K562 (cell line): ENCODE data around the gene STT3B. TPM values are rescaled to one million over a fixed set of nuclear protein-coding genes. Genes with fewer than 3 reads are reported as not detected.

ENCODE experiments used
- ATAC-seq: fragments of 200-7000 bp; cut with Tn5 transposase; 3 replicates; pipeline ENCODE4 v1.9.1; 2020; ENCODE audit warnings: moderate library complexity
- BruUV-seq: library from RNA; stranded (reverse); fragments of 400-500 nt; replicated peaks from 2 replicates; lab custom pipeline; 2021; lab: Mats Ljungman, UMichigan
- CTCF ChIA-PET: fragments of 300-600 bp; formaldehyde crosslinking; extraction: SDS; loops from one replicate; lab custom pipeline; 2021; ENCODE audit warnings: low intra/inter-chr PET ratio; lab: Yijun Ruan, JAX
- POLR2A ChIA-PET: fragments of 300-600, 350-650 bp; sonication (Branson Sonifier 250); formaldehyde crosslinking; extraction: SDS; loops from one replicate; lab custom pipeline; 2021; ENCODE audit warnings: antibody characterized with exemption, inconsistent platforms; lab: Yijun Ruan, JAX
- DNase-seq, 4 experiments: peaks; one replicate each; pipeline versions ENCODE4 v3.0.0 to v3.0.0-alpha.2; 2011 to 2018; ENCODE audit warnings: low spot score in 3 of 4, mixed read lengths in 3 of 4; ENCODE audit errors: extremely low read depth in 1 of 4
- FAIRE-seq: peaks from 2 replicates; lab custom pipeline; 2011; peaks lifted over from hg19 to GRCh38; lab: Jason Lieb, UNC
- H2AFZ ChIP-seq: 2 replicates; pipeline ENCODE4 v1.6.0; 2011; ENCODE audit warnings: low read depth, low read length, control low read depth, inconsistent platforms
- H3K27ac ChIP-seq: fragments of 200-600 bp; 3 replicates; pipeline ENCODE4 v1.8.0; 2011; ENCODE audit warnings: low read depth, mild to moderate bottlenecking, control low read depth, inconsistent platforms, low read length, moderate library complexity, mixed read lengths; ENCODE audit errors: extremely low read depth
- H3K27me3 ChIP-seq, 2 experiments: fragments of 300-600 bp in 1 of 2; 2 replicates in 1 of 2; 3 replicates in 1 of 2; pipeline versions ENCODE4 v1.6.0 to v1.8.0; 2011; ENCODE audit warnings: inconsistent platforms in 2 of 2, low read length in 2 of 2, mild to moderate bottlenecking in 1 of 2, mixed read lengths in 1 of 2, moderate library complexity in 1 of 2; ENCODE audit not compliant: control insufficient read depth in 2 of 2, insufficient read depth in 2 of 2
- H3K36me3 ChIP-seq: fragments of 300-600 bp; 3 replicates; pipeline ENCODE4 v1.8.0; 2011; ENCODE audit warnings: mild to moderate bottlenecking, low read length, inconsistent platforms; ENCODE audit not compliant: control insufficient read depth, insufficient read depth
- H3K4me1 ChIP-seq, 2 experiments: fragments of 200-600 bp in 1 of 2; replicated peaks in 1 of 2; 2 replicates in 1 of 2; 3 replicates in 1 of 2; pipeline versions ENCODE4 v1.5.1 to v1.8.0; 2011; ENCODE audit warnings: inconsistent platforms in 2 of 2, low read length in 2 of 2, mild to moderate bottlenecking in 1 of 2, mixed read lengths in 1 of 2, moderate library complexity in 1 of 2; ENCODE audit not compliant: control insufficient read depth in 2 of 2, insufficient read depth in 2 of 2
- H3K4me2 ChIP-seq: 2 replicates; pipeline ENCODE4 v1.6.1; 2011; ENCODE audit warnings: low read length, control low read depth, inconsistent platforms, mixed read lengths; ENCODE audit not compliant: insufficient read depth
- H3K4me3 ChIP-seq: fragments of 200-600 bp; sonication (generic), shearing (Covaris generic); 2 replicates; pipeline ENCODE4 v1.5.1; 2016; ENCODE audit warnings: control low read depth, inconsistent platforms
- H3K79me2 ChIP-seq: fragments of 200-600 bp; 3 replicates; pipeline ENCODE4 v1.8.0; 2011; ENCODE audit warnings: low read length, inconsistent platforms; ENCODE audit not compliant: control insufficient read depth, insufficient read depth
- H3K9ac ChIP-seq, 2 experiments: 2 replicates each; pipeline versions ENCODE4 v1.6.0 to v1.6.1; 2011; ENCODE audit warnings: low read depth in 2 of 2, low read length in 2 of 2, control low read depth in 1 of 2, inconsistent platforms in 1 of 2, mild to moderate bottlenecking in 1 of 2, mixed read lengths in 1 of 2; ENCODE audit not compliant: insufficient read depth in 1 of 2
- H3K9me1 ChIP-seq: one replicate; pipeline ENCODE4 v1.6.0; 2011; ENCODE audit warnings: inconsistent platforms, mild to moderate bottlenecking, low read length, moderate library complexity; ENCODE audit not compliant: control insufficient read depth, insufficient read depth
- H3K9me3 ChIP-seq: replicated peaks from 2 replicates; pipeline ENCODE4 v1.5.1; 2011; ENCODE audit warnings: low read depth, low read length, inconsistent platforms; ENCODE audit not compliant: control insufficient read depth, insufficient read depth
- H4K20me1 ChIP-seq: replicated peaks from 2 replicates; pipeline ENCODE4 v1.6.1; 2011; ENCODE audit warnings: low read length, inconsistent platforms, mixed read lengths; ENCODE audit not compliant: control insufficient read depth, insufficient read depth
- MEIS2 ChIP-seq: fragments of 450-650 bp; IDR thresholded peaks from 2 replicates; pipeline ENCODE4 v1.6.1; 2014; ENCODE audit warnings: mild to moderate bottlenecking; ENCODE audit not compliant: partially characterized antibody
- NFIC ChIP-seq: fragments of 450-650 bp; IDR thresholded peaks from 2 replicates; pipeline ENCODE4 v1.6.1; 2017; ENCODE audit warnings: mild to moderate bottlenecking, inconsistent platforms
- THAP7 ChIP-seq: fragments of 250-450 bp; sonication (Bioruptor Pico); IDR thresholded peaks from 2 replicates; pipeline ENCODE4 v1.5.0; 2021
- ZNF232 ChIP-seq: sonication (generic); formaldehyde crosslinking; IDR thresholded peaks from 2 replicates; pipeline ENCODE4 v1.8.0; 2022; ENCODE audit warnings: mild to moderate bottlenecking, missing genetic modification reagents
- WGBS: fragments of 100-300 bp; shearing (Covaris generic); methylation state at CpG from one replicate; pipeline ENCODE4 v1.1.6; 2016; ENCODE audit warnings: low coverage, mixed read lengths; ENCODE audit not compliant: insufficient coverage; ENCODE audit errors: missing lambda C conversion rate; 5-methylcytosine and 5-hydroxymethylcytosine counted together
- in situ Hi-C: fragments of 300-500 bp; cut with MboI; formaldehyde crosslinking; loops from 4 replicates; pipeline ENCODE4 v1.15.0; 2018; ENCODE audit warnings: inconsistent platforms, mixed read lengths
- intact Hi-C: fragments of 100-400 bp; cut with micrococcal nuclease; formaldehyde crosslinking; loops from 2 replicates; pipeline ENCODE4 v1.14.2; 2022
- polyA plus RNA-seq, 8 experiments: library from polyadenylated mRNA; depleted of rRNA in 4 of 8; stranded (reverse) in 5 of 8; unstranded in 3 of 8; fragments of >200 nt; fragmentation: Nextera tagmentation in 2 of 8; fragmentation: Illumina TruSeq in 1 of 8; extraction: Ambion mirVana in 2 of 8; extraction: Trizol in 1 of 8; gene quantifications; 2 replicates each; pipeline versions ENCODE4 v1.2.1 to v1.2.3, GENCODE V29; 2011 to 2014; ENCODE audit warnings: inconsistent platforms in 1 of 8, missing spikeins in 1 of 8
- total RNA-seq, 7 experiments: library from RNA; depleted of rRNA in 6 of 7; stranded (reverse); fragments of >200 nt in 6 of 7; fragmentation: Illumina TruSeq in 2 of 7; extraction: Trizol in 2 of 7; gene quantifications; 2 replicates each; pipeline versions ENCODE4 v1.2.1 to v1.2.3, GENCODE V29; 2011 to 2021; ENCODE audit warnings: low replicate concordance in 1 of 7

The STT3B gene
- total and polyA plus RNA-seq, 9 of the 15 experiments (the other 6 are each of a cell fraction or from before 2014, with no cell fraction given), result 22.4 to 147 (median 100) TPM

GRCh38 chr3:31671976-31672375 is 139.3 kb downstream of the STT3B start:
- FAIRE-seq (no peak), ATAC-seq (no peak), DNase-seq (no peak)
- Histone ChIP-seq H3K4me2 (no peak overlapping the region), H3K9me3 (no peaks in the 10 kb centered on the region), H3K4me1 (no peaks in the 10 kb centered on the region), H3K79me2 (no peaks in the 10 kb centered on the region), H3K9ac (no peak overlapping the region), H3K9me1 (no peaks in the 10 kb centered on the region), H4K20me1 (no peaks in the 10 kb centered on the region), H3K4me3 (no peak overlapping the region), H3K36me3 (no peaks in the 10 kb centered on the region), H3K27me3 (peaks cover 0 to 6% of the 10 kb centered on the region in 2 experiments; a peak in 2 of 5 replicates), H3K27ac (no peak overlapping the region), H2AFZ (no peak overlapping the region)
- ChIA-PET POLR2A (interaction anchor here (1.0 kb wide), 1 partner anchor 9 kb away, joined by 4 read pairs; no protein-coding TSS in a partner anchor), CTCF (no interaction called here)
- TF ChIP-seq ZNF232 (CRISPR knock-in tag) (no peak), NFIC (peak; percentile 36; the same call in 1 of the 2 replicates)
- BruUV-seq, result no TSS peak
- intact Hi-C loops (no loop called here), in situ Hi-C loops (no loop called here)
- WGBS, result 1% methylated on average over 4 of the region's 6 CpGs

- Histone ChIP-seq H2AFZ (no peak overlapping the region), H3K36me3 (no peaks in the 10 kb centered on the region), H3K9me3 (no peaks in the 10 kb centered on the region), H4K20me1 (no peaks in the 10 kb centered on the region), H3K4me1 (no peaks in the 10 kb centered on the region), H3K27ac (no peak overlapping the region), H3K27me3 (peaks cover 13 to 24% of the 10 kb centered on the region in 2 experiments), H3K9ac (no peak overlapping the region), H3K79me2 (no peaks in the 10 kb centered on the region), H3K9me1 (no peaks in the 10 kb centered on the region), H3K4me3 (no peak overlapping the region), H3K4me2 (no peak overlapping the region)
- 0% methylated on average over 1 of the region's 1 CpG for WGBS
- FAIRE-seq, result no peak
- in situ Hi-C loops, result no loop called here
- no TSS peak for BruUV-seq
- no peak for ATAC-seq
- CTCF ChIA-PET, result no interaction called here
- TF ChIP-seq THAP7, result no peak
- peak; percentile 12 for TF ChIP-seq MEIS2
- POLR2A ChIA-PET, result interaction anchor here (1.0 kb wide), 2 partner anchors 13 to 220 kb away, joined by 4 read pairs; no protein-coding TSS in a partner anchor
- intact Hi-C loops, result no loop called here
- DNase-seq, result no peak
These were observed 141.2 kb downstream of the STT3B start for GRCh38 chr3:31673950-31674349.
